GM12878 (cell line): Measurements from ENCODE around the gene KLHL2. TPM values are rescaled to one million over a fixed set of nuclear protein-coding genes. Genes with fewer than 3 reads are reported as not detected.

Source experiments
- ATAC-seq: fragments of 200-7000 bp; cut with Tn5 transposase; 3 replicates; pipeline ENCODE4 v1.9.1; 2020; ENCODE audit warnings: mild to moderate bottlenecking, moderate library complexity
- BruUV-seq: library from RNA; stranded (reverse); fragments of 400-500 nt; replicated peaks from 2 replicates; lab custom pipeline; 2021; lab: Mats Ljungman, UMichigan
- CTCF ChIA-PET: fragments of 300-600 bp; sonication (Branson Sonifier 250); formaldehyde crosslinking; extraction: SDS; loops from one replicate; lab custom pipeline; 2021; ENCODE audit warnings: inconsistent platforms; lab: Yijun Ruan, JAX
- POLR2A ChIA-PET: fragments of 350-600 bp; formaldehyde crosslinking; extraction: SDS; loops from one replicate; lab custom pipeline; 2021; ENCODE audit warnings: inconsistent platforms; lab: Charles Lee
- RAD21 ChIA-PET: fragments of 300-600 bp; sonication (Branson Sonifier 250); formaldehyde crosslinking; loops from one replicate; lab custom pipeline; 2023; ENCODE audit warnings: antibody characterized with exemption; ENCODE audit not compliant: unreplicated experiment; lab: Charles Lee
- SMC1A ChIA-PET: fragments of 300-600 bp; sonication (Branson Sonifier 250); formaldehyde crosslinking; loops from one replicate; lab custom pipeline; 2023; ENCODE audit not compliant: unreplicated experiment, uncharacterized antibody; lab: Charles Lee
- DNase-seq: peaks from one replicate; pipeline ENCODE4 v3.0.0-alpha.2; 2011; ENCODE audit warnings: low read depth, low spot score
- FAIRE-seq: peaks from 3 replicates; lab custom pipeline; 2011; peaks lifted over from hg19 to GRCh38; lab: Jason Lieb, UNC
- H2AFZ ChIP-seq: 2 replicates; pipeline ENCODE4 v1.6.0; 2011; ENCODE audit warnings: low read depth, low read length, control low read depth; ENCODE audit not compliant: control insufficient read depth
- H3K27ac ChIP-seq: 2 replicates; pipeline ENCODE4 v1.5.1; 2011; ENCODE audit warnings: control low read depth; ENCODE audit not compliant: control insufficient read depth, insufficient read depth
- H3K27me3 ChIP-seq, 2 experiments: replicated peaks in 1 of 2; 2 replicates each; pipeline versions ENCODE4 v1.6.0 to v1.6.1; 2011; ENCODE audit warnings: low read length in 1 of 2; ENCODE audit not compliant: control insufficient read depth in 2 of 2, insufficient read depth in 2 of 2
- H3K36me3 ChIP-seq, 2 experiments: 2 replicates each; pipeline ENCODE4 v1.5.1; 2011; ENCODE audit warnings: low read length in 1 of 2; ENCODE audit not compliant: control insufficient read depth in 2 of 2, insufficient read depth in 2 of 2
- H3K4me1 ChIP-seq: 2 replicates; pipeline ENCODE4 v1.6.1; 2011; ENCODE audit warnings: mild to moderate bottlenecking, low read length, moderate library complexity, mixed read lengths; ENCODE audit not compliant: control insufficient read depth, insufficient read depth
- H3K4me2 ChIP-seq: 2 replicates; pipeline ENCODE4 v1.6.0; 2011; ENCODE audit warnings: control low read depth; ENCODE audit not compliant: control insufficient read depth, insufficient read depth
- H3K4me3 ChIP-seq: fragments of 200-600 bp; sonication (generic); 2 replicates; pipeline ENCODE4 v1.5.1; 2016
- H3K79me2 ChIP-seq: 2 replicates; pipeline ENCODE4 v1.6.0; 2011; ENCODE audit warnings: low read length; ENCODE audit not compliant: control insufficient read depth, insufficient read depth
- H3K9ac ChIP-seq: 2 replicates; pipeline ENCODE4 v1.8.0; 2011; ENCODE audit warnings: low read length, control low read depth, mixed read lengths; ENCODE audit not compliant: control insufficient read depth, insufficient read depth
- H3K9me3 ChIP-seq: replicated peaks from 3 replicates; pipeline ENCODE4 v1.5.1; 2011; ENCODE audit warnings: mild to moderate bottlenecking, low read length; ENCODE audit not compliant: control insufficient read depth, insufficient read depth
- H4K20me1 ChIP-seq: 2 replicates; pipeline ENCODE4 v1.6.0; 2011; ENCODE audit not compliant: control insufficient read depth, insufficient read depth
- ETV6 ChIP-seq, 2 experiments: fragments of 450-650 bp in 1 of 2; IDR thresholded peaks in 1 of 2; conservative IDR thresholded peaks in 1 of 2; 2 replicates each; pipeline ENCODE4 v1.6.1; 2014; ENCODE audit warnings: antibody characterized with exemption in 1 of 2, borderline replicate concordance in 1 of 2, low read depth in 1 of 2, mild to moderate bottlenecking in 1 of 2, moderate library complexity in 1 of 2
- HDAC2 ChIP-seq: fragments of 200-600 bp; sonication (generic); IDR thresholded peaks from 2 replicates; pipeline ENCODE4 v1.6.1; 2017
- IKZF2 ChIP-seq, 2 experiments: fragments of 450-650 bp; IDR thresholded peaks; 2 replicates each; pipeline ENCODE4 v1.6.1; 2017; ENCODE audit warnings: mild to moderate bottlenecking in 2 of 2, moderate library complexity in 2 of 2
- NFYA ChIP-seq: IDR thresholded peaks from 2 replicates; pipeline ENCODE4 v1.6.1; 2011; ENCODE audit warnings: low read depth, mild to moderate bottlenecking, low read length, improper control_type of control experiment, borderline replicate concordance
- POLR2AphosphoS5 ChIP-seq: IDR thresholded peaks from 2 replicates; pipeline ENCODE4 v1.6.1; 2011; ENCODE audit warnings: mild to moderate bottlenecking, low read length, inconsistent platforms
- RAD21 ChIP-seq: IDR thresholded peaks from 2 replicates; pipeline ENCODE4 v1.6.1; 2011; ENCODE audit warnings: mild to moderate bottlenecking, low read depth, low read length, moderate library complexity; ENCODE audit not compliant: insufficient read depth
- SIX5 ChIP-seq: IDR thresholded peaks from 2 replicates; pipeline ENCODE4 v1.6.1; 2011; ENCODE audit warnings: mild to moderate bottlenecking, low read depth, low read length, moderate library complexity; ENCODE audit not compliant: severe bottlenecking
- SMARCA5 ChIP-seq: fragments of 450-650 bp; IDR thresholded peaks from 2 replicates; pipeline ENCODE4 v1.6.1; 2017; ENCODE audit warnings: mild to moderate bottlenecking
- SREBF2 ChIP-seq: IDR thresholded peaks from 2 replicates; pipeline ENCODE4 v1.6.1; 2012; ENCODE audit warnings: mild to moderate bottlenecking, low read length
- STAT1 ChIP-seq: fragments of 450-650 bp; conservative IDR thresholded peaks from 2 replicates; pipeline ENCODE4 v1.6.1; 2014; ENCODE audit warnings: antibody characterized with exemption, mild to moderate bottlenecking
- ZBTB40 ChIP-seq: fragments of 450-650 bp; IDR thresholded peaks from 2 replicates; pipeline ENCODE4 v1.6.1; 2016; ENCODE audit warnings: mild to moderate bottlenecking, moderate library complexity, borderline replicate concordance
- ZZZ3 ChIP-seq: IDR thresholded peaks from 2 replicates; pipeline ENCODE4 v1.6.1; 2011; ENCODE audit warnings: low read depth; ENCODE audit not compliant: control insufficient read depth, insufficient read length
- WGBS: methylation state at CpG from one replicate; pipeline ENCODE4 v1.1.6; 2016; ENCODE audit warnings: low lambda C conversion rate; ENCODE audit not compliant: insufficient replicate concordance, insufficient coverage; ENCODE audit errors: missing lambda C conversion rate; 5-methylcytosine and 5-hydroxymethylcytosine counted together
- in situ Hi-C: fragments of 300-500 bp; cut with MboI; formaldehyde crosslinking; loops from 9 replicates; pipeline ENCODE4 v1.14.3; 2018; ENCODE audit warnings: mixed read lengths
- intact Hi-C: fragments of 100-400 bp; cut with micrococcal nuclease; formaldehyde crosslinking; loops from one replicate; pipeline ENCODE4 v1.14.2; 2022; ENCODE audit not compliant: unreplicated experiment
- polyA plus RNA-seq, 11 experiments: library from polyadenylated mRNA; depleted of rRNA in 4 of 11; unstranded in 6 of 11; stranded (reverse) in 5 of 11; fragments of >200 nt; fragmentation: Nextera tagmentation in 4 of 11; fragmentation: Illumina TruSeq in 1 of 11; extraction: Ambion mirVana in 4 of 11; extraction: Trizol in 1 of 11; gene quantifications; 1 replicate in 1 of 11; 2 replicates in 10 of 11; pipeline versions ENCODE4 v1.2.1 to v1.2.3, GENCODE V29; 2011 to 2016; ENCODE audit warnings: inconsistent platforms in 2 of 11, missing spikeins in 2 of 11, low read depth in 1 of 11
- total RNA-seq, 4 experiments: library from RNA; depleted of rRNA in 3 of 4; stranded (reverse); fragments of >200 nt in 3 of 4; fragmentation: Illumina TruSeq in 1 of 4; extraction: Trizol in 1 of 4; gene quantifications; 2 replicates each; pipeline versions ENCODE4 v1.2.1 to v1.2.3, GENCODE V29; 2013 to 2021

Gene KLHL2
- total and polyA plus RNA-seq, 10 of the 15 experiments (the other 5 are each of a cell fraction or from before 2014, with no cell fraction given), result 4.8 to 22.8 (median 12.9) TPM

GRCh38 chr4:165360041-165360695, 152.8 kb downstream of the KLHL2 start:
- H3K27me3 ChIP-seq, result peaks cover 2 to 9% of the 10 kb centered on the region in 2 experiments; a peak in 2 of 4 replicates
- in situ Hi-C loops (no loop called here), intact Hi-C loops (no loop called here)
- ChIA-PET SMC1A (interaction anchor here (0.8 to 1.6 kb wide), 6 partner anchors 16 to 229 kb away, joined by 3 to 5 read pairs (median 3); no protein-coding TSS in a partner anchor), RAD21 (interaction anchor here (0.8 kb wide), 1 partner anchor 229 kb away, joined by 4 read pairs; no protein-coding TSS in a partner anchor), CTCF (interaction anchor here (0.8 to 2.4 kb wide), 7 partner anchors 9 to 681 kb away, joined by 3 to 11 read pairs (median 4); no protein-coding TSS in a partner anchor), POLR2A (interaction anchor here (1.1 kb wide), 1 partner anchor 247 kb away, joined by 3 read pairs; no protein-coding TSS in a partner anchor)
- no peaks in the 10 kb centered on the region for H3K9me3 ChIP-seq
- H3K4me3 ChIP-seq, result no peak overlapping the region
- no peak overlapping the region for H3K27ac ChIP-seq
- no peaks in the 10 kb centered on the region for H3K79me2 ChIP-seq
- H2AFZ ChIP-seq, result no peak overlapping the region
- WGBS, result 51% methylated on average over 6 of the region's 6 CpGs
- H3K4me2 ChIP-seq, result no peak overlapping the region
- no peaks in the 10 kb centered on the region for H3K4me1 ChIP-seq
- DNase-seq (no peak), FAIRE-seq (no peak), ATAC-seq (no peak)
- no TSS peak for BruUV-seq
- TF ChIP-seq SIX5 (no peak), ZBTB40 (no peak), IKZF2 (IDR thresholded peaks at IDR 0.05) (no peak), ETV6 (conservative IDR thresholded peaks at IDR 0.05 in 1 of 2, IDR thresholded peaks at IDR 0.05 in 1 of 2; ENCODE audit: borderline replicate concordance in 1 of 2, low read depth in 1 of 2) (no peak), HDAC2 (no peak), RAD21 (no peak), ZZZ3 (no peak), POLR2AphosphoS5 (no peak), SMARCA5 (no peak), SREBF2 (no peak), STAT1 (no peak), NFYA (no peak)
- H3K9ac ChIP-seq, result no peak overlapping the region
- H3K36me3 ChIP-seq, result no peaks in the 10 kb centered on the region
- H4K20me1 ChIP-seq, result no peaks in the 10 kb centered on the region
